Activated CD4-positive, alpha-beta T cell treated with anti-CD3 and anti-CD28 coated beads for 48 hours (primary cell): Measurements from ENCODE around the gene OGN.
A peak's percentile ranks its signal among the peaks of the same experiment; 100 is the strongest.
"Not testable (repeated sequence)": the region's sequence is repeated elsewhere in the genome, so short reads cannot be mapped to it uniquely, and the experiment has no call there.

Experiments
- DNase-seq: peaks from one replicate; pipeline ENCODE4 v3.0.0-alpha.2; 2020

OGN gene

GRCh38 chr9:92404042-92404836, at the start of gene OGN:
Gene OGN (minus strand): TSS chr9:92404578. CDS start chr9:92403407, 1,171 bp downstream.
- no peak for DNase-seq

GRCh38 chr9:92446536-92446935, 42.2 kb upstream of the OGN start:
- no peak for DNase-seq

- DNase-seq = no peak
These were observed 40.5 kb upstream of the OGN start for GRCh38 chr9:92444841-92445240.

- DNase-seq = no peak
These were observed 36.3 kb upstream of the OGN start for GRCh38 chr9:92440751-92441046.

- DNase-seq = no peak
These were observed 35.8 kb upstream of the OGN start for GRCh38 chr9:92439921-92440750.

- no peak for DNase-seq
These were observed 34.6 kb upstream of the OGN start for GRCh38 chr9:92438900-92439526.

GRCh38 chr9:92435263-92435662, 30.9 kb upstream of the OGN start:
- no peak for DNase-seq

GRCh38 chr9:92432972-92433548, 28.7 kb upstream of the OGN start:
- DNase-seq = no peak

- DNase-seq = no peak
These were observed 28.0 kb upstream of the OGN start for GRCh38 chr9:92432350-92432749.

GRCh38 chr9:92429836-92430235, 25.5 kb upstream of the OGN start:
- no peak for DNase-seq

GRCh38 chr9:92426501-92427145, 22.2 kb upstream of the OGN start:
- DNase-seq = no peak

GRCh38 chr9:92425474-92425873, 21.1 kb upstream of the OGN start:
- no peak for DNase-seq

- DNase-seq = no peak
These were observed 20.0 kb upstream of the OGN start, which contains the start of gene OMD for GRCh38 chr9:92424340-92424739. Gene OMD (minus strand): TSS chr9:92424471. CDS start chr9:92417558, 6,913 bp downstream.

GRCh38 chr9:92423612-92424011, 19.2 kb upstream of the OGN start:
- no peak for DNase-seq

GRCh38 chr9:92422611-92423338, 18.4 kb upstream of the OGN start:
- no peak for DNase-seq

- DNase-seq = no peak
These were observed 10.2 kb upstream of the OGN start for GRCh38 chr9:92414566-92414965.

- DNase-seq = not testable (repeated sequence)
These were observed 6.8 kb upstream of the OGN start for GRCh38 chr9:92411157-92411556.

GRCh38 chr9:92408747-92409478, 4.5 kb upstream of the OGN start:
- no peak for DNase-seq

- no peak for DNase-seq
These were observed 3.4 kb upstream of the OGN start for GRCh38 chr9:92407818-92408217.

- DNase-seq = peak; percentile 16
These were observed 2.1 kb upstream of the OGN start for GRCh38 chr9:92406477-92406876.

GRCh38 chr9:92405818-92406217, 1.4 kb upstream of the OGN start:
- DNase-seq = no peak
